NCI-H146 treated with DMSO at 0.1 percent for 48 hours (cell line): ENCODE results near the gene KSR1.
"Not testable (repeated sequence)": the region's sequence is repeated elsewhere in the genome, so short reads cannot be mapped to it uniquely, and the experiment has no call there.

ENCODE experiments used
- DNase-seq: peaks from one replicate; lab custom pipeline; 2025; ENCODE audit not compliant: unreplicated experiment; lab: John Stamatoyannopoulos, UW

Gene KSR1

GRCh38 chr17:27493088-27493487, 36.8 kb downstream of the KSR1 start:
- DNase-seq, result no peak

GRCh38 chr17:27494192-27495091, 38.2 kb downstream of the KSR1 start:
- peak; percentile 6 for DNase-seq

GRCh38 chr17:27495460-27495859, 39.2 kb downstream of the KSR1 start:
- no peak for DNase-seq

GRCh38 chr17:27496005-27496404, 39.8 kb downstream of the KSR1 start:
- no peak for DNase-seq

- DNase-seq, result no peak
These were observed 40.2 kb downstream of the KSR1 start for GRCh38 chr17:27496437-27496943.

GRCh38 chr17:27496971-27497370, 40.7 kb downstream of the KSR1 start:
- no peak for DNase-seq

- no peak for DNase-seq
These were observed 41.4 kb downstream of the KSR1 start for GRCh38 chr17:27497696-27498095.

- no peak for DNase-seq
These were observed 42.5 kb downstream of the KSR1 start for GRCh38 chr17:27498615-27499309.

GRCh38 chr17:27499451-27500265, 43.4 kb downstream of the KSR1 start:
- DNase-seq, result no peak

- not testable (repeated sequence) for DNase-seq
These were observed 45.1 kb downstream of the KSR1 start for GRCh38 chr17:27501338-27501737.

GRCh38 chr17:27502526-27503324, 46.5 kb downstream of the KSR1 start:
- no peak for DNase-seq

GRCh38 chr17:27503611-27504010, 47.4 kb downstream of the KSR1 start:
- DNase-seq, result no peak

GRCh38 chr17:27504188-27504995, 48.1 kb downstream of the KSR1 start:
- no peak for DNase-seq

- DNase-seq, result peak; percentile 8
These were observed 50.3 kb downstream of the KSR1 start for GRCh38 chr17:27506348-27507218.

- DNase-seq, result no peak
These were observed 55.1 kb downstream of the KSR1 start for GRCh38 chr17:27511168-27511883.

- no peak for DNase-seq
These were observed 55.8 kb downstream of the KSR1 start for GRCh38 chr17:27512031-27512430.

GRCh38 chr17:27512511-27513346, 56.5 kb downstream of the KSR1 start:
- DNase-seq, result no peak
